ENCODE measurements around the gene TTC39B.

The TTC39B gene

DNA sequence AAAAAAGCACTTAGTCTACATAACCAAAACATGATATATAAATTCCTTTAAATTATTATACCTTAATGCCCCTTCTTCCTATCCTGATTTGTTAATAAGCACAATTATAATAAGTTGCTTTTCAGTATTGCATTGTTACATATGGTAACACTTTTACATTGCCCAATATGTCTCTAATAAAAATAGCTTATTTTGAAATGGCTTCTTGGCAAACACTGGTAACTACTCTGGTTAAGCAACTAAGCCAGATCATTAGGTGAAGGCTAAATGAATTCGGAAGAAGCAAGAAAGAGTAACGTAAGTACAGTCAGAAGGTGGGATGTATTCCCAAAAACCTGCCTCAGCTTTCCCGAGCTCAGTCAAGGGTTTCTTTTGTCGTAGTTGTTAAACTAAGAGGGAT, 85.3 kb downstream of the TTC39B start:
- DNase-seq, result no peak

- DNase-seq, result no peak
Observed at GRCh38 chr9:15220658-15221318, 86.2 kb downstream of the TTC39B start.

DNA sequence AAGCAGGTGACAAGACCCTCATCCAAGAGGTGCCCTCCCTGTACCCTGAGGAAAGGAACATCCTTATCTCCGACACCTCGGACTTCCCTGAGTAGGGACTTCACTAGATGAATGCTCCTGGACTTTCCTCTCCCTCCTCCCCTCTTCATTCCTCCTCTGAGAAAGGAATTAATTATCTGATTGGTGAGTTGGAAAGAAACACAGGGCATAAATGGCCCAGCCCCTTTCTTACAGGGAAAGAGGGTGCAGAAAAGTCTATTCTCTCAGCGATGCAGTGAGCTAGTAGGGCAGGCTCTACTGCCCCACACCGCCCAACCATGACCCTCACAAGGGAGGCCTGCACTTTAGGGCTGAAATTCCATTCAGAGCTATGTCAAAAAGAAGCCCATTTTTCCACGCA, 87.5 kb downstream of the TTC39B start:
- no peak for DNase-seq

GRCh38 chr9:15218994-15219393, 88.0 kb downstream of the TTC39B start:
- DNase-seq, result no peak

DNA sequence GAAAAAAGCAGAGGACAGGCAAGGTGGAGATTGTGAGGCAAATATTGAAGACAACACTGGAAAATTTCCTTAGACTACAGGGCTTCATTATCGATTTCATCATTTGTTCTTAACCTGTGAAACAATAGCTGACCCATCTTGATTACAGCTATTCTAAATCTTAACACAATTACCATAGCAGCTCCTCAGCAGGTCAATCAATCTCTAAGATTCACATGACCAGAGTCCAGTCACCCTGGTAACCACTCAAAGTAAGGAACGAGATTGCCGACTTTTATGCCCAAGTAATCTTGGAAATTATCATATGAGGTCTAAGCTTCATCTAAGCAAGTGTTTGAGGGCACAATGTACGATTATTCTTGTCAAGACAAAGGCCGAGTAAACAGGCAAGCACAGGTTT, 93.8 kb downstream of the TTC39B start:
- no peak for DNase-seq

DNA sequence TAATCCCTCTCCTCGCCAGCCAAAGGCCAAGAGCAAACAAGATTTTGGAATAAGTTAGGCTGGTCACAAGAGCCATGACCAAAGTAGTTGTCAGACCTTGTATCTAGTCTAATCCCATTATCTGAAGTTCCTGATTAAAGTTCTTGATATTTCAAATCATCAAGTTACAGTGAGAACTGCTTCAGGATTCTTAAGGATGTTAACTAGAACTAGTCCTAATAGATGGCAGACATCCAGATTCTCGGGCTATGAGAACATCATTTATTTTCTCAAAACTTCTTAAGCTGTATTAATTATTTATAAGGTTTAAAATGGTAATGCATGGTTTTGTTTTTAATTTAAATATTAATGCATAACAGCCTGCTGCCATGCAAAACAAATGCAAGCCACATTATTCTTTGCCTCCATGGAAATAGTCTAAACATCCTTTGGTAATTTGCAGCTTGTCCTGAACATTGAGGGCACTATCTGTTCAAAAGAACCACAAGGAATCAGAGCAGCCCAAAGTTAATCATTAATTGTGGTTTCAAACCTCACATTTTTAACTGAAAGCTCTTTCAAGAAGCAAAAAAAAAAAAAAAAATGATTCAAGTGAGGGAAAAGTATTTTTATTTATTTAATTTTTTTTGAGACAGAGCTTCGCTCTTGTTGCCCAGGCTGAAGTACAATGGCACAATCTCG, 95.1 kb downstream of the TTC39B start:
- DNase-seq, result no peak

- no peak for DNase-seq
Observed at GRCh38 chr9:15211160-15211814, 95.7 kb downstream of the TTC39B start.

- DNase-seq, result no peak
Observed at GRCh38 chr9:15206903-15207696, 99.9 kb downstream of the TTC39B start.

DNA sequence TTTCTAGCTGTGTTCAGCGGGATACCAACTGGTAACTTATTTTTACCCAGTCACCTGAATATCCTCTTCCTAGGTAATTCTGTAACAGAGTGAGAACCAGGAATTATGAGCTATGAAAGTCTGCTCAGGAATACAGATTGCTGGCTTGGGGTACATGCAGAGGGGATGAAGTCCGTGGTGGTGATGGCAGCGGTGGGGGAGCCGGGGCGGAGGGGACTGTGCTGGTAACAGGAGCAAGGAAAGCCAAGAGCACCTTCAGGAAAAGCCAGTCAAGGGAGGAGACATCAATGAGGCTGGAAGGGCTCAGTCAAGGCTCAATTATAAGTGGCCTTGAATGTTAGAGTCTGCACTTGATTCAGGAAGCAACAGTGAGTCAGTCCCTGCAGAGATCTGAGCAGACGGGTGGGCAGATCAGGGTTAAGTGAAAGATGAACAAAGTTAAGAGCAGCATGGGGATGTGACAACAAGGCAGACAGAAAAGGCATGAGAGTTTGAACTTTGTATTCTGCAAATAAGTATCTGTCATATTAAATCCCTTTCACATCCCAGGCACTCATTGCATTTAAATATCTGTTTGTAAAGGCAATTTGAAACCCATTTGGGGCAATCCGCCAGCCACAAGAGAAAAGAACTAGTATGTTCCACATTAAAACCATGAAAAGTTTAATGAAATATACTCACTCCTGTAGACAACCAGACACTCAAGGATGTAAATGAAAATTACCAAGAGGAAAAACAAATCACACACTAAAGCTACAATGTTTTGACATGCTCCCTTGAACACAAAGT, 101.2 kb downstream of the TTC39B start:
- DNase-seq, result no peak

- no peak for DNase-seq
Observed at GRCh38 chr9:15203581-15203980, 103.4 kb downstream of the TTC39B start.

DNA sequence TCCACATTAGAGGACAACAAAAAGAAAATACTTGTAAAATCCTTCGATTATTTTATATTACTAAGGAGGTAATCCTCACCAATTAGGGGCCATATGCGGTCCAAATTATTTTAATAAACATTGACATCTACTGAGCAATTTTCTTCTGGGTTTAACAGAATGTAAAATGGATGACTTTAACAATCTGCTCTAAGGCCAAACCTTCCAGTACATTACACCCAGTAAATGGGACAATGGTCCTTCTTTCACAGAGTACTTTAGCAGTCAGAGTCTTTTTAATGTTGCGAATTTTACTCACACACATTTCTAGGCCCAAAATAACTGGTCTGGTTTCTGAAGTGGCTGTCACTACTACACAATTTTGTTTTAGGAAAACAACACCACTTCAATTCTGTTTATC, 106.9 kb downstream of the TTC39B start:
- no peak for DNase-seq

DNA sequence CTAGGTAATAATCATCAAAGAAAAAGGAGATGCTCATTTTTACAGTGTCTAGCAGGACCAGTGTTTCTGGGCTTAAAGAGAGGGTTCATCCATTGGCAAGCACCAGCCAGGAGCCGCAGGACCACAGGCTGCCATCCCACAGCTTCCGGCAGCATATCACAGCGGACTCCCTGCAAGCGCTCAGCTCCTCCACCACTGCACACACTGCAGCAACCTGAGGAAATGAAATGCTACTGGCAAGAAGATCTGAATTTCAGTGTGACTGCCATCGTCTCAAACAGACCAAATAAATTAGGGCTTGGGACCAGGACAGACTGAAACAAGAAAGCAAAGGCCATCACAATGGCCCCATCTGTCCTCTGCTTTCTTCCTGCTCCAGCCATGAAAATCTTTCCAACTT, 114.2 kb downstream of the TTC39B start:
- no peak for DNase-seq

DNA sequence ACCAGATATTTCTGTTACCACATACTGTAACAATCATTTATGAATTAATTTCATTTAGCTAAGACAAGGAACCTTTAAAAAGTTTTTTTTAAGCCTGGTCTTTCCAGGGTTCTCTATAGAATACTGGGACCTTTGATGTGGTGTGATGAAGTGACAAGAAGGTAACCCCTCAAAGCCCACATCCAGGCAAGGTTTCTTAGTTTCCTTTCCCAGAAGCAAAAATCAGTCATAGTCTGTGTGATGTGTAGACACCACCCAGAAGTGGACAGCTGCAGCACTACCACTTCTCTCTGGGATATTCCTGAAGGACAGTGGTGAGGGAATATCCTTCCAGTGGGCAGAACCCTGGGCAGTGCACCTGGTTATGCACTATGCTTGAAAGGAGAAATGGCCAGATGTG, 115.6 kb downstream of the TTC39B start:
- no peak for DNase-seq

DNA sequence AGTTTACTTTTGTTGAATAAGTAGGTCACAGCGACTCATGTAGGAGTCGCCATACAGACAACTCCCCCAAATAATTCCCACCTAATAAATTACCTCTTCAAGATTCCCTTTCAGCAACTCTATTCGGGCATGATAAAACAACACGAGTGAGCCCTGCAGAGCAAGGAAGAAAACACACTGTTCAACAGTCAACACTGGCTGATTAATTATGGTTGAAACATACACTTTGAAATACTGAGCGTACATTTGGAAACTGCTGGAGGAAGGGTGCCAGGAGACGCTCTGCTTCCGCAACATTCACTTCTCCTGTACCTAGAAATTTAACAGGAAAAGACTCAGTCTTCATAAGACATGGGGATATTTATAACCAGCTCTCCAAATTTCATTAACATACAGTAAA, 117.5 kb downstream of the TTC39B start:
- no peak for DNase-seq

DNA sequence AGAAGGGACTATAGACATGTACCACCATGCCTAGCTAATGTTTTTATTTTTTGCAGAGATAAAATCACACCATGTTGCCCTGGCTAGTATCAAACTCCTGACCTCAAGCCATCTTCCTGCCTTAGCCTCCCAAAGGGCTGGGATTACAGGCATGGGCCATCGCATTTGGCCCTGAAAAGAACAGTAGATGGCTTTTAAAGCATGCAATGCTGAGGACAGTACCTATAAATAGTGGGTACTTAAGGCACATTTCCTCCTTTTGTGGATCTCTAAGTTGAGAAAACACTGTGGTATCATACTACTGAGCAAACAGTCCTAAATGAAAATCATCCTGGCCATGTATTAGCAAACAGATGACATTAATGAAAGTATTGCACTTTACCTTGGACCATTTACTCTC, 119.4 kb downstream of the TTC39B start:
- DNase-seq, result no peak

DNA sequence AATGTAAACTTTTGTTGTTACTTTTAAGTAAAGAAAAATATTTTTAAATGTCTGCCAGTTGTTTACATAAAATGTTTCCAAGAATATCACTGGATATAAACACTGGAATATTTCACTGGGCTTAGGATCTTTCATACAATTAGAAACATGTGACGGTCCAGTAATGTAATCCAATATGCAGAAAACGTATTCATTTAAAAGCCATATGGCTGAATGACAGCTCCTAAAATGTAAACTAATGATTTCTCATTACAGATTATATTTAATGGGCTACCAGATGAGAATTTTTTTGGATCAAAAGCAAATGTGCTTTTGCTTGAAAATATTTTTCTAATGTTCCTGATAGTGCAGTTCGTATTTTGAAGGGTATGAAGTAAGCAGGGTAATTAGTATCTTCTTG, 124.3 kb downstream of the TTC39B start:
- no peak for DNase-seq

GRCh38 chr9:15182101-15182551, 124.9 kb downstream of the TTC39B start:
- no peak for DNase-seq

- no peak for DNase-seq
Observed at GRCh38 chr9:15180124-15180523, 126.9 kb downstream of the TTC39B start.

GRCh38 chr9:15178631-15179030, 128.4 kb downstream of the TTC39B start:
- DNase-seq, result no peak

GRCh38 chr9:15176836-15177235, 130.2 kb downstream of the TTC39B start:
- no peak for DNase-seq

DNA sequence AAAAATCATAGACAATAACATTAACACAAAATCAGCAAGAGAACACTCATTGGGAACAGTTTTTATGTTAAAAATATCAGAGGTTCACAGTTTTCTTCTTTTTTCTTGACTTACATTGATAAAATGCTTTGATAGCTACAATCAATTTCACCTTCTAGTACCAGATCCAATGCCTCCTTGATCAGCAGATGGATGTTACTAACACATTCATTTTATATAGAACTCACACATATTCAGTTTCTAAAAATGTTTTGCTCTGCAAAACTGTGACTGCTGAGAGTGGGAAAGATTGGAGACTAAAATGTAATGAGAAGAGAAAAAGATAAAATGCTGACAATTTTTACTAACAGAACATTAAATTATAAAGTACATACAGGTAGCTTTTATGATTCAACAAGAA, 143.1 kb downstream of the TTC39B start:
- DNase-seq, result no peak

DNA sequence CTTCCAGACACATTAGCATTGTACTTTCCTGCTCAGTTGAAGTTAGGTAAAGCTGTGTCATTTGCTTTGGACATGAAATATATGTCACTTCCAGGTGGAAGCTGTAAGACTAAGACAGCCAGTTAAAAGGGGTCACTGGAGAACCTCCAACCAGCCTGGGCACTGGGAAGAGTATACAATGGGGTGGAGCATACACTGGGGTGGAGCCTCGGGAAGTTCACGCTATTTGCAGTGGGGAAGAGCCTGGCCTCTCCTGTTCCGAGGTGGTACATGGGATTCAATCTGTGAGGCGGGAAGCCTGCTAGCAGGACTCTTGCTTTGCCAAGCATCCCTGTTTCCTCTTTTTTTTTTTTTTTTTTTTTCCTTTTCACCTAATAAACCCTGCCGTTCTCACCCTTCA, 145.3 kb downstream of the TTC39B start:
- no peak for DNase-seq

- no peak for DNase-seq
Observed at GRCh38 chr9:15160673-15161072, 146.3 kb downstream of the TTC39B start.
